WTC11 (cell line): Measurements from ENCODE around the gene ZNF213. TPM values are rescaled to one million over a fixed set of nuclear protein-coding genes. Genes with fewer than 3 reads are reported as not detected.

ENCODE experiments used
- ATAC-seq: fragments of 200-7000 bp; cut with Tn5 transposase; 2 replicates; pipeline ENCODE4 v1.10.0; 2021; ENCODE audit warnings: mild to moderate bottlenecking, moderate library complexity
- CTCF ChIA-PET: fragments of 300-600 bp; sonication (Branson Sonifier 250); formaldehyde crosslinking; loops from one replicate; lab custom pipeline; 2021; ENCODE audit warnings: antibody characterized with exemption; lab: Charles Lee
- POLR2A ChIA-PET: fragments of 350-600 bp; sonication (Branson Sonifier 250); formaldehyde crosslinking; loops from one replicate; lab custom pipeline; 2021; ENCODE audit warnings: antibody characterized with exemption; lab: Charles Lee
- DNase-seq: peaks from one replicate; pipeline ENCODE4 v3.0.0; 2021; ENCODE audit warnings: low spot score
- H3K27ac Mint-ChIP-seq: 2 replicates; pipeline ENCODE4 v1.8.0; 2021; ENCODE audit warnings: mixed read lengths
- H3K27me3 Mint-ChIP-seq: 2 replicates; pipeline ENCODE4 v1.8.0; 2021; ENCODE audit warnings: low read depth, mild to moderate bottlenecking, moderate library complexity, mixed read lengths
- H3K36me3 Mint-ChIP-seq: 2 replicates; pipeline ENCODE4 v1.8.0; 2021; ENCODE audit warnings: mixed read lengths
- H3K4me1 Mint-ChIP-seq: 2 replicates; pipeline ENCODE4 v1.8.0; 2022; ENCODE audit warnings: mixed read lengths
- H3K4me3 Mint-ChIP-seq: 2 replicates; pipeline ENCODE4 v1.8.0; 2021; ENCODE audit warnings: mild to moderate bottlenecking, moderate library complexity, mixed read lengths
- H3K9me3 Mint-ChIP-seq: 2 replicates; pipeline ENCODE4 v1.8.0; 2021; ENCODE audit warnings: mixed read lengths
- ARID4B ChIP-seq: sonication (generic); formaldehyde crosslinking; IDR thresholded peaks from 2 replicates; pipeline ENCODE4 v1.8.0; 2023; ENCODE audit warnings: missing genetic modification reagents, mild to moderate bottlenecking, borderline replicate concordance
- CBFB ChIP-seq: sonication (generic); formaldehyde crosslinking; IDR thresholded peaks from 2 replicates; pipeline ENCODE4 v1.8.1; 2022; ENCODE audit warnings: mild to moderate bottlenecking, low read depth, missing genetic modification reagents
- FOXJ3 ChIP-seq: sonication (generic); formaldehyde crosslinking; IDR thresholded peaks from 2 replicates; pipeline ENCODE4 v1.9.0; 2021; ENCODE audit warnings: missing genetic modification reagents, mild to moderate bottlenecking, borderline replicate concordance
- NR2C2 ChIP-seq: sonication (generic); formaldehyde crosslinking; IDR thresholded peaks from 2 replicates; pipeline ENCODE4 v1.8.0; 2022; ENCODE audit warnings: mild to moderate bottlenecking, missing genetic modification reagents
- STAT6 ChIP-seq: sonication (generic); formaldehyde crosslinking; conservative IDR thresholded peaks from 2 replicates; pipeline ENCODE4 v1.8.1; 2023; ENCODE audit warnings: mild to moderate bottlenecking, low read depth, missing genetic modification reagents, moderate library complexity
- USF1 ChIP-seq: sonication (generic); formaldehyde crosslinking; IDR thresholded peaks from 2 replicates; pipeline ENCODE4 v1.8.0; 2022; ENCODE audit warnings: mild to moderate bottlenecking, missing genetic modification reagents
- ZNF121 ChIP-seq: sonication (generic); formaldehyde crosslinking; IDR thresholded peaks from 2 replicates; pipeline ENCODE4 v1.8.0; 2023; ENCODE audit warnings: missing genetic modification reagents
- ZNF263 ChIP-seq: sonication (generic); formaldehyde crosslinking; IDR thresholded peaks from 2 replicates; pipeline ENCODE4 v1.8.1; 2022; ENCODE audit warnings: low read depth, mild to moderate bottlenecking, moderate library complexity, missing genetic modification reagents
- ZNF317 ChIP-seq: sonication (generic); formaldehyde crosslinking; IDR thresholded peaks from 2 replicates; pipeline ENCODE4 v1.8.1; 2023; ENCODE audit warnings: low read depth, mild to moderate bottlenecking, moderate library complexity, missing genetic modification reagents, borderline replicate concordance
- total RNA-seq: library from RNA; stranded (reverse); gene quantifications from 3 replicates; pipeline ENCODE4 v1.2.3, GENCODE V29; 2021
- TF ChIP-seq, protein P1 (sequence below): sonication (generic); formaldehyde crosslinking; IDR thresholded peaks from 2 replicates; pipeline ENCODE4 v1.8.1; 2023; ENCODE audit warnings: mild to moderate bottlenecking, missing genetic modification reagents, moderate library complexity
- TF ChIP-seq, protein P2 (sequence below): sonication (generic); formaldehyde crosslinking; IDR thresholded peaks from 2 replicates; pipeline ENCODE4 v1.8.1; 2023; ENCODE audit warnings: mild to moderate bottlenecking, moderate library complexity, missing genetic modification reagents
- TF ChIP-seq, protein P3 (sequence below): fragments of 250-450 bp; sonication (Bioruptor Pico); conservative IDR thresholded peaks from 2 replicates; pipeline ENCODE4 v1.9.0; 2021; ENCODE audit warnings: mild to moderate bottlenecking
- TF ChIP-seq, protein P4 (sequence below): fragments of 250-450 bp; sonication (Bioruptor Pico); IDR thresholded peaks from 2 replicates; pipeline ENCODE4 v1.8.0; 2021; ENCODE audit warnings: mild to moderate bottlenecking

Gene ZNF213
- total RNA-seq, 1 experiment from 2014 or later = 11.6 TPM

DNA sequence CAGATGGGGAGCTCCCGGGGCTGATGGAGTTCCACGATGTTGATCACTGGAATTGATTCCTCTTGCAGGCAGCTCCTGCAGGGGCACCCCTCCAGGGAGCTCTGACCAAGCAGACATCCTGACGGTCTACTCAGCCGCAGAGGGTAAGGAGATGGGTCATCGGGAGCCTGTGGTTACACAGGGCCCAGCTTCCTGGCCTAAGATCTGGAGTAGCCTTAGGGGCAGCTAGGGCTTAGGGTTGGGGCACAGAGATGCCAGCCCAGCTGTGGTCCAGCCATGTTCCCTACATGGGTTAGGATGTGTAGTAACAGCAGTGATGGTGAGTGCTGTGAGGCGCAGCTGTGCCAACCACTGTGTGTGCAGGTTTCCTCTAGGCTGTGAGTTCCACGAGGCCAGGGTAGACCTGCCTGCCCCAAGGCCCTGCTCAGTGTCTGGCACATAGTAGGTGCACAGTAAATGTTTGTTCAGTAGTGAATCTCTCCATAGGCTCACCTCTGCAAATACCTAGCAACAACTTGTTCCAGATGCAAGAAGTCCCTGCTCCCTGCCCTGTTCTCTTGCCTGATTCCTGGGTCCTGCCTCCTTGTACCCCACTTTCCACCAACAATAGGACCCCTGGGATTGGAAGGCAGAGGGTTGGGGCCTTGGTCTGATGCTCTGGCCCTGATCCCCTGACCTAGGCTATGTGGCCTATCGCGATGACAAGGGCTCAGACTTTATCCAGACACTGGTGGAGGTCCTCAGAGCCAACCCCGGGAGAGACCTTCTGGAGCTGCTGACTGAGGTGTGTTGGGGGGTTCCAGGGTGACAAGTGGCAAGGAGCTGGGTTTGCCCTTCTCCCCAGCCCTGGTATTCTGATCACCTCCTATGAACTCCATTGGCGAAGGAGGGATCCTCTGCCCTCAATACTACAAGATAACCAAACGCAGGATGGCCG is 13.7 kb downstream of the ZNF213 start:
- peaks cover 25% of the 10 kb centered on the region for H3K27me3 Mint-ChIP-seq
- POLR2A ChIA-PET = interaction anchor here (0.7 to 5.9 kb wide), 2 partner anchors 14 to 24 kb away, joined by 4 to 46 read pairs; no protein-coding TSS in a partner anchor
- no peak overlapping the region for H3K27ac Mint-ChIP-seq
- TF ChIP-seq ZNF263 (CRISPR knock-in tag) = no peak
- TF ChIP-seq ARID4B (CRISPR knock-in tag) = no peak
- TF ChIP-seq ZNF121 (CRISPR knock-in tag) = no peak
- TF ChIP-seq, protein P1, sequence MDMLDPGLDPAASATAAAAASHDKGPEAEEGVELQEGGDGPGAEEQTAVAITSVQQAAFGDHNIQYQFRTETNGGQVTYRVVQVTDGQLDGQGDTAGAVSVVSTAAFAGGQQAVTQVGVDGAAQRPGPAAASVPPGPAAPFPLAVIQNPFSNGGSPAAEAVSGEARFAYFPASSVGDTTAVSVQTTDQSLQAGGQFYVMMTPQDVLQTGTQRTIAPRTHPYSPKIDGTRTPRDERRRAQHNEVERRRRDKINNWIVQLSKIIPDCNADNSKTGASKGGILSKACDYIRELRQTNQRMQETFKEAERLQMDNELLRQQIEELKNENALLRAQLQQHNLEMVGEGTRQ (CRISPR knock-in tag) = no peak
- no peak for TF ChIP-seq FOXJ3 (CRISPR knock-in tag)
- TF ChIP-seq NR2C2 = no peak
- no peak for TF ChIP-seq CBFB (CRISPR knock-in tag)
- TF ChIP-seq, protein P2, sequence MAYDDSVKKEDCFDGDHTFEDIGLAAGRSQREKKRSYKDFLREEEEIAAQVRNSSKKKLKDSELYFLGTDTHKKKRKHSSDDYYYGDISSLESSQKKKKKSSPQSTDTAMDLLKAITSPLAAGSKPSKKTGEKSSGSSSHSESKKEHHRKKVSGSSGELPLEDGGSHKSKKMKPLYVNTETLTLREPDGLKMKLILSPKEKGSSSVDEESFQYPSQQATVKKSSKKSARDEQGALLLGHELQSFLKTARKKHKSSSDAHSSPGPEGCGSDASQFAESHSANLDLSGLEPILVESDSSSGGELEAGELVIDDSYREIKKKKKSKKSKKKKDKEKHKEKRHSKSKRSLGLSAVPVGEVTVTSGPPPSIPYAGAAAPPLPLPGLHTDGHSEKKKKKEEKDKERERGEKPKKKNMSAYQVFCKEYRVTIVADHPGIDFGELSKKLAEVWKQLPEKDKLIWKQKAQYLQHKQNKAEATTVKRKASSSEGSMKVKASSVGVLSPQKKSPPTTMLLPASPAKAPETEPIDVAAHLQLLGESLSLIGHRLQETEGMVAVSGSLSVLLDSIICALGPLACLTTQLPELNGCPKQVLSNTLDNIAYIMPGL = no peak
- TF ChIP-seq, protein P3, sequence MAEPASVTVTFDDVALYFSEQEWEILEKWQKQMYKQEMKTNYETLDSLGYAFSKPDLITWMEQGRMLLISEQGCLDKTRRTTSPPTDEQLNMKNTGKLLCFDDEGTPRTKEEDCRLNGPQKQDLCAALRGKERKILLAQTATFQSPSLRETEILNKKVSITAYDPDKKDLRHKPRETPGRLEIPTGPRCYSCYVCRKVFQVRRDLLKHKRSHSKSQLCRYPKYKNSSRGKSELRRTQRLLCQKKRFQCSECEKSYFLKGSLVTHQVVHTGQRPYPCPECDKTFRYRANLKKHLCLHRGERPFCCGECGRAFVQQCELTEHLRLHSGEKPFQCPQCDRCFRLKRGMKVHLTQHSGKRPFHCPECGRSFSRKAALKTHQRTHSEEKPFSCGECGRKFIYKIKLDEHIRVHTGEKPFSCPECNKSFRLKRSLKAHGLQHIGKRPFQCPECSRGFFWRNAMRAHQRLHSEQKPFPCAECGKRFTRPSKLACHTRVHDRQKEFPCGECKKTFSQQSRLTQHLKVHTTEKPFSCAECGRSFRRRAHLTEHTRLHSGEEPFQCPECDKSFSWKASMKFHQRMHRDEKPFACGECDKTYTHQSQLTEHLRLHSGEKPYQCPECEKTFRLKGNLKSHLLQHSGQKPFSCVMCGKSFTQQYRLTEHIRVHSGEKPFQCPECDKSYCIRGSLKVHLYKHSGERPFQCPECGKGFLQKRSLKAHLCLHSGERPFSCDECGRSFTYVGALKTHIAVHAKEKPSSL (CRISPR knock-in tag) = no peak
- TF ChIP-seq, protein P4, sequence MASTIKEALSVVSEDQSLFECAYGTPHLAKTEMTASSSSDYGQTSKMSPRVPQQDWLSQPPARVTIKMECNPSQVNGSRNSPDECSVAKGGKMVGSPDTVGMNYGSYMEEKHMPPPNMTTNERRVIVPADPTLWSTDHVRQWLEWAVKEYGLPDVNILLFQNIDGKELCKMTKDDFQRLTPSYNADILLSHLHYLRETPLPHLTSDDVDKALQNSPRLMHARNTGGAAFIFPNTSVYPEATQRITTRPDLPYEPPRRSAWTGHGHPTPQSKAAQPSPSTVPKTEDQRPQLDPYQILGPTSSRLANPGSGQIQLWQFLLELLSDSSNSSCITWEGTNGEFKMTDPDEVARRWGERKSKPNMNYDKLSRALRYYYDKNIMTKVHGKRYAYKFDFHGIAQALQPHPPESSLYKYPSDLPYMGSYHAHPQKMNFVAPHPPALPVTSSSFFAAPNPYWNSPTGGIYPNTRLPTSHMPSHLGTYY (CRISPR knock-in tag) = no peak
- TF ChIP-seq STAT6 = no peak
- no peak for TF ChIP-seq USF1 (CRISPR knock-in tag)
- no peak for TF ChIP-seq ZNF317
- H3K36me3 Mint-ChIP-seq = no peaks in the 10 kb centered on the region
- no peaks in the 10 kb centered on the region for H3K9me3 Mint-ChIP-seq
- ATAC-seq (no peak), DNase-seq (no peak)
- CTCF ChIA-PET = interaction anchor here (1.0 to 4.7 kb wide), 25 partner anchors 12 to 178 kb away, joined by 3 to 75 read pairs (median 7); partner anchors contain the start of genes ZNF213 and ZSCAN10
- H3K4me1 Mint-ChIP-seq = peaks cover 7% of the 10 kb centered on the region
- peak overlapping the region; percentile 89 for H3K4me3 Mint-ChIP-seq
